NCI-H2196 (cell line): ENCODE results near the gene TJP1.
"Not testable (repeated sequence)": the region's sequence is repeated elsewhere in the genome, so short reads cannot be mapped to it uniquely, and the experiment has no call there.

ENCODE experiments used
- DNase-seq: peaks from one replicate; lab custom pipeline; 2025; ENCODE audit not compliant: unreplicated experiment; lab: John Stamatoyannopoulos, UW

Gene TJP1

DNA sequence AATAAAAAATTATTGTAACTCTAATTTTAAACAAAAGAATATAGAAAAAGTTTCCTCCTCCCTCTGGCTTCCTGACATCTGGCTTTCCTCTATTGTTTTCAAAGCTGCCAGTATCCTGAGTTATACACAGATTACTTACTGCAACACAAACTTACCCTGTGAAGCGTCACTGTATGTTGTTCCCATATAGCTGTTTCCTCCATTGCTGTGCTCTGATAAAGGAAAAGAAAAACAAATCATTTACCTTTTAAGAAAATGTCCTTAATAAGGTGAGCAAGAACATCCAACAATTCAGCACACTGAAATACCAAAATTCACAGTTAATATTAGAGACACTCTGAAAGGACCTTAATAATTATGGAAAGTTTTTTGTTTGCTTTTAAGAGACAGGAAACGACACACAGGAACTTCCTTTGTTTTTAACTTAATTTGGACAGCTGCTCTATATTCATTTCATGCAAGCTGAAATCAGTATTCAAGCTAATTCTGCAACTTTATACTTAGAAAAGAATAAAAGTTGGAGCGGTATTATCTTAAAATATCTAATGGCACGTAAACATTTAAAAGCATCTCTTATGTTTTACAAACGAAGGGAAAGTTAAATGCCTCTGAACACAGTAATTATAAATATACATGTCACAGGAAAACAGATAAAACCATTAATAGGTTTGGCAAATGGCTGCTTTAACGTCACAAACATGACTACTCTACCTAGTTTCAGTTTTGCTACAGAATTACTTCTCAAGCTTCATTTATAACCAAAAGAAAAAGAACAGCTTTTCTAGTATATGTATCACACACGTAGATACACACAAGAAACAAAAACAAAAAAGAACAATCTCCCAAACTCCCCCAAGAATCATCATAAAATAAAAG is 21.5 kb downstream of the TJP1 start:
- no peak for DNase-seq

DNA sequence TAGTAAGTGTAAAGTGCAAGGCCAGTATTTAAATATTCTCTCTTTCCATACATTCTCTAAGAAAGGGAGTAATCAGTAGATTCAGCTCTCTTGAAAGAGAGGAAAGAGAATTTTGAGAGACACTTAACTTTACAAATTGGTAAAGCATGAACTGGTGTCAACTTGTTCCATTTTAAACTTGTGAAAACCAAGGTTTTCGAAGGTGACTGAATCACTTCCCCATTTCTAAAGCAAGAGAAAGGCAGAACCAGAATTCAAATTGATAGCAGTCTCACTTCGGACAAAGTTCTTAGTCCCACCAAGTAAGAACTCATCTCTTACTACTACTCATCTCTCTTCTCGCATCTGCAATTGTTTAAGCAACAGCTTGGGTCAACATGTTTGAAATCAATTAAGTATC is 22.4 kb downstream of the TJP1 start:
- no peak for DNase-seq

DNA sequence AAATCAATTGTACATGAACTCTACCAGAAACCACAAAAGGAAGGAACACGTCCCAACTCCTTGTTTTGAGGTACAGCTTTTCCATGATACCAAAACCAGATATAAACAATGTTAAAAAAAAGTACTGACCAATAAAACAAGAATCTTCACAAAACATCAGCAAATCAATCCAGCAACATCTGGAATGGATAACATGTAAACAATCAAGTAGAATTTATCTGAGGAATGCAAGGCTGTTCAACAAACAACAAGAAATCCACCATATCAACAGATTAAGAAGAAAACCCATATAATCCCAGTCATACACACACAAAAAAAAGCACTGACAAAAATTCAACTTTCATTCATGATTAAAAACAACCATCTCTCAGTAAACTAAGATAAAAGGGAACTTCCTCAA is 26.7 kb downstream of the TJP1 start:
- no peak for DNase-seq

DNA sequence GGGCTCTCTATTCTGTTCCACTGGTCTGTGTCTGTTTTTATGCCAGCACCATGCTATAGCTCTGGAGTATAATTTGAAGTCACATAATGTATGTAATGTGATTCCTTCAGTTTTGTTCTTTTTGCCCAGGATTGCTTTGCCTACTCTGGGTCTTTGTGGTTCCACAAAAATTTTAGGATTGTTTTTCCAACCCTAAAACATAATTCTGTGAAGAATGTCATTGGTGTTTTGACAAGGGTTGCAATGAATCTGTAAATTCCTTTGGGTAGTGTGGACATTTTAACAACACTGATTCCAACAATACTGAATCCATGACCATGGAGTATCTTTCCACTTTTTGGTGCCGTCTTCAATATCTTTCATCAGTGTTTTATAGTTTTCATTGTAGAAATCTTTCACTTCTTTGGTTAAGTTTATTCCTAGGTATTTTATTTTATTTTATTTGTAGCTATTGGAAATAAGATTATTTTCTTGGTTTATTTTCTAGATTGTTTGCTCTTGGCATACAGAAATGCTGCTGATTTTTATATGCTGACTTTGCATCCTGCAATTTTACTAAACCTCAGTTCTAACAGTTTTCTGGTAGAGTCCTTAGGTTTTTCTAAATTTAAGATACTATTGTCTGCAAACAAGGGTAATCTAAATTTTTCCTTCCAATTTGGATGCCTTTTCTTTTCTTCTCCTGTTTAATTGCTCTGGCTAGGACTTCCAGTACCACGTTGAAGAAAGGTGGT is 29.7 kb downstream of the TJP1 start:
- no peak for DNase-seq

DNA sequence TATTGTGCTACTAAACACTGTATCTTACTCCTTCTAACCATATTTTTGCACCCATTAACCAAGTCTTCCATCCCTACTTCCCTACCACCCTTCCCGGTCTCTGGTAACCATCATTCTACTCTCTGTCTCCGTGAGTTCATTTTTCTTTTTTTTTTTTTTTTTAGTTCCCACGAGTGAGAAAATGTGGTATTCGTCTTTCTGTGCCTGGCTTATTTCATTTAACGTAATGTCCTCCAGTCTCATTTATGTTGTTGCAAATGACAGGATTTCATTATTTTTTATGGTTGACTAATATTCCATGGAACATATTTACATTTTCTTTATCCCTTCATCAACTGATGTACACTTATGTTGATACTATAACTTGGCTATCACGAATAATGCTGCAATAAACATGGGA is 31.7 kb downstream of the TJP1 start:
- DNase-seq = no peak

DNA sequence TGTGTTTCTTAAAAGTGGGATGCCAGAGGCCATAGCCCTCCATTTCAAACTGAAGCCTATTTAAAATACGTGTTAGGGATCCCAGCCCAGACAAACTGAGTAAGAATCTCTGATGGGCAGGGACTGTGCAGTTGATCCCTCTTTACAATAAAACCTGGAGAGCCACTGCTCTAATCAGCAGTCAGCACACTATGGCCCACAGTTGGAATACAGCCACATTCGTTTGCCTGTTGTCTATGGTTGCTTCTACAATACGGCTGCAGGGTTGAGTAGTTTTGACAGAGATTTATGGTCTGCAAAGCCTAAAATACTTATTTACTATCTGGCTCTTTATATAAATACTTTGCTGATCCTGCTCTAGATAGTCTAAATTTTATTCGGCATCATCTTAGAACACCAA is 32.4 kb downstream of the TJP1 start:
- no peak for DNase-seq

DNA sequence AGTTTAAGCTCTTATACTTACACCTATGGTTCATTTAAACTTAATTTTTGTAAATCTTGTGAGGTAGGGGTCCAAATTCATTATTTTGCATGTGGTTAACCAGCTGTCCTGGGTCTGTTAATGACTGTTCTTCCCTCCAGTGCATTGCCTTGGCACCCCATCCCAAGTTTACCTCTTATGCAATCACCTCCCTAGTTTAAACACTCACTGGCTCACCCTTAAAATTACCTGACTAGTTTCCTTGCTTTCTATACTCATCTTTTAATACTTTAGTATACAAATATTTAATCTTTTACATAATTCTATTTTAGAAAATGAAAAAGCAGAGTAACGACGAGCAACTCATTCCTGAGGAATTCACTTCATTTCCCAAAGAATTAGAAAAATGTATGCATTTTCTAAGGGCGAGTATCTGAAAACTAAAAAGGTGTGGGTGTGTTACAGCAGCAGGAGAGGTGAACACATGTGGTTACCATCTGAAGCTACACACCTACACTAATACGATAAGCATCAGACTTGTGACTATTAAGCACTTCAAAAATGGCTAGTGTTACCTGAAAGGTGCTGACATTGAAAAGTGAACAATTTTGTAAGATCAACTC is 33.7 kb downstream of the TJP1 start:
- DNase-seq = no peak

DNA sequence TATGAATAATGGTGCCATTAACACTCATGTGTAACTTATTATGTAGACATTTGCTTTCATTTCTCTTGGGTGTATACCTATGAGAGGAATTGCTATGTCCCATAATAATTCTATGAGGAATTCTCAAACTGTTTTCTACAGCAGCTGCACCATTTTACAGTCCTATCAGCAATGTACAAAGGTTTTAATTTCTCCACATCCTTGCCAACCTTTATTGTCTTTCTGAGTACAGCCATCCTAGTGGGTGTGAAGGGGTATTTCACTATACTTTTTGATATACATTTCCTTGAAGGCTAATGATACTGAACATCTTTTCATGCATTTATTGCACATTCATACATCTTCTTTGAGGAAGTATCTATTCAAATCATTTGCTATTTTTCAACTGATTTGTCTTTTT is 34.5 kb downstream of the TJP1 start:
- DNase-seq = no peak

DNA sequence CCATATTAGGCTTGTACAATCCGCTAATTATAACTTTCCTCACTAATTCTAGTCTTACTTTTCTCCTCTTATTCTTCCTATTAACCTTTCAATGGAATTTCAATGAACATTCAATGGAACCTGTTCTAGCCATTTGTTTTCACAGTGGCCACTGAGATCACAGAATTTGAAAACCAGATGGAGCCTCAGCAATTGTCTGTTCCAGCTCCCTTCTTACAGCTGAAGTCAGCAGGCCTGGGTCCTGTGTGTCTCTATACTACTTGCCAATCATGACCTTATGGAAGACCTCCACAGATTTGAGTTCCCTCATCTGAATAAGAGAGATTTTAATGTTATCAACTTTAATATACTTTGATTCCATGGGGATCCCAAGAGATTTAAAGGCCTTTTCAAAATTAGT is 36.6 kb downstream of the TJP1 start:
- DNase-seq = no peak

DNA sequence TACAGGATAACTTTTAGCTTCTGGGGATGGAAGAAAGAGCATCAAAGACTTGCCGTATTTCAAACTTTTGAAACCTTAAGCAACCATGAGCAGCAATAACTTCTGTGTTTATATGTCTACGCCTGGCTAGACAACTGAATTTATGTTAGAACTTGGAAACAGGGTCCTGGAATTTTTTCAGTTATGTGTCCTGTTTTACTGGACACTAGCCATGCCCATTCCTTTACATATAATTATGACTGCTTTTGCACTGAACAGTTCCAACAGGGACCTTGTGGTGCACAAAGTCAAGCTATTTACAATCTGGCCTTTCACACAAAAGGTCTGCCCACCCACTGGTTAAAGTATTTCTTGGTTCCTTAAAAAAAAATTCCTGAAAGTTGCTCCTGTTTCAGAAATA is 37.1 kb downstream of the TJP1 start:
- DNase-seq = no peak

DNA sequence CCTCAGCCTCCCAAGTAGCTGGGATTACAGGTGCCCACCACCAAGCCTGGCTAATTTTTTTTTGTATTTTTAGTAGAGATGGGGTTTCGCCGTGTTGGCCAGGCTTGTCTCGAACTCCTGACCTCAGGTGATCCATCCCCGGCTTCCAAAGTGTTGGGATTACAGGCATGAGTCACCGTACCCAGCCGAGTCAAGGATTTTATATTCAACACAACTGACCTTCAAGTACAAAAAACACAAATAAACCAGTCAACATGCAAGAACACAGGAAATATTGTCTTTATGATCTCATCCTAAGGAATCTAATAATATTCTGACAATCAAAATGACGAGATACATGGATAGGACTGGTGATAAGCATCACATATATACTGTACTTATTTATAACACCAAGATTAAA is 37.9 kb downstream of the TJP1 start:
- no peak for DNase-seq

DNA sequence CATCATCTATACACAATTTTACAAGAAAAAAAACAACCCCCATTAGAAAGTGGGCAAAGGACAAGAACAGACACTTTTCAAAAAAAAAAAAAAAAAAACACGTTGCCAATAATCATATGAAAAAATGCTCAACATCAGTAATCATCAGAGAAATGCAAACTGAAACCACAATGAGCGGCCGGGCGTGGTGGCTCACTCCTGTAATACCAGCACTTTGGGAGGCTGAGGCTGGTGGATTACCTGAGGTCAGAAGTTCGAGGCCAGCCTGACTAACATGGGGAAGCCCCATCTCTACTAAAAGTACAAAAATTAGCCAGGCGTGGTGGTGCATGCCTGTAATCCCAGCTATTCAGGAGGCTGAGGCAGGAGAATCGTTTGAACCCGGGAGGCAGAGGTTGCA is 39.5 kb downstream of the TJP1 start:
- DNase-seq = not testable (repeated sequence)

DNA sequence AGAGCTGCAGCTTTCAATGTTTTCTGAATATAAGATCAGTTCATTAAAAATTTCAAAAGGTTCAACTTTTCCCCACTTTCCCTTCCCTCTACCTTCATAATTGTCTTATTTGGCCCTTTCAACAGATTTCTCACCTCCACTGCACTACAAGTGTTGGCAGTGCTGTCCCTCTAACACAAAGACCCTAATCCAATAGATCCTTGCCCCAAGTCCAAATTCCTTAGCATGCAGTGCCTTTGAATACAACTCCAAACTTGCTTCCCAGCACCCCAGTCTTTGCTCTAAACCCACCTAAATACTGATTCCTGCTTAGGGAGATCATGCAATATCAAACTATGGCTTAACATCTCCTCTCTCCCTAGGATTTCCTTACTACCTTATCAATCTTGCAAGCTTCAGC is 43.9 kb downstream of the TJP1 start:
- DNase-seq = no peak

DNA sequence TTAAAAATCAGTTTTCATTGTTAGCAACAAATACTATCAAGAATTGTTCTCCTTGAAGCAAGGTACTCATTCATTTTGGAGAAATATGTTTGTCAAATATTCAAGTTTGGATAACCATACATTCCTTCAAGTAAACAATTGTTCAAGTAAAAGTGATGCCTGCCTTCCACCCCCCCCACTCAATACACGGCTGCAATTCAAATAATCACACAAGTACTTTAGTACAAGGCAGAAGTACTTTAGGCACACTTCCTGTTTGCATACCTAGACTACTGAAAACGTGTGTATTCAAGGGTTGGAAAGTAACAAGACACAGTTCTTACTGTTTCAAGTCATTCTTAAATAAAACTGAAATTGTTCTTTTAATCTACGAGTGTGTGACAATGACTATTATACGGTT is 45.4 kb downstream of the TJP1 start:
- no peak for DNase-seq

DNA sequence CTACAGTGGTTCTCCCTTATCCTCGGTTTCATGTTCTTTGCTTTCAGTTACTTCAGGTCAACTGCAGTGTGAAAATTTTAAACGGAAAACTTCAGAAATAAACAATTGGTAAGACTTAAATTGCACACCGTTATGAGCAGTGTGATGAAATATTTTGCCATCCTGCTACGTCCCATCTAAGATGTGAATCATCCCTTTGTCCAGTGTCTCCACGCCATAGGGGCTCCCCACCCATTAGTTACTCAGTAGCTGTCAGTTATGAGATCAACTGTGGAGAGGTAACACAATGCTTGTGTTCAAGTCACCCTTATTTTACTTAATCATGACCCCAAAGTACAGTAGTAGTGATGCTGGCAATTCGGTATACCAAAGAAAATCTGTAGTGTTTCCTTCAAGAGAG is 47.4 kb downstream of the TJP1 start:
- no peak for DNase-seq

DNA sequence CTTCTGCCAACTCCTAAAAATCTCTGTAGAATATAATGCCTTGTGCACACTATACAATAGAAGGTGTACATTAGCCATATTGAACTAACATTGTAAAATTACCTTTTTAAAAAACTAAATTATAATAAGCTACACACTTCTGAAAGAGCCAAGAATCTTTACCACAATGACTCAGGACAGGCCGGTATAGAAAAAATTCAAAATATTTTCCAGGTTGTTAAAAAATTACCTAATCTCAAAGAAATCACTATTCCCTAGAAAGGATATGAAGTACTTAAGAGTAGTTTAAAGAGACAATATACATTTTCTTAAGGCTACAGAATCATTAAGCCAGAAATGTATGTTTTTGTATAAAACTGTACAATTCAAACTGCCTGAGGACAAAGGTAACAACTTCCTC is 48.5 kb downstream of the TJP1 start:
- no peak for DNase-seq

DNA sequence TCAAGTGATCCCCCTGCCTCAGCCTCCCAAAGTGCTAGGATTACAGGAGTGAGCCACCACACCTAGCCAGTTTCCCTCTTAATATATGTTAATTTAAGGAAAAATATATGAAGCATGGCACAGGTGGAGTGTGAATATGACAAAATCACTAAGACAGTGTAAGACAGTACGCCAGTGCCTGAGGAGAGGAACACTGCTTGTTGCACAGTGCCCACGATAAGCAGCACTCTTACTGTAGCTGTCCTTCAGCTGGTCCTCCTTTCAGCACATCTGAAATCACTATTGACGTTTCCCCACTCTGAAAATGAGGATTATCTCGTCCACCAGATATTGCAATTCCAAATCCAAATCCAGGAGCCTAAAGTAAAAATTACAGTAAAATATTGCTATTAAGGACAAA is 49.3 kb downstream of the TJP1 start:
- no peak for DNase-seq

DNA sequence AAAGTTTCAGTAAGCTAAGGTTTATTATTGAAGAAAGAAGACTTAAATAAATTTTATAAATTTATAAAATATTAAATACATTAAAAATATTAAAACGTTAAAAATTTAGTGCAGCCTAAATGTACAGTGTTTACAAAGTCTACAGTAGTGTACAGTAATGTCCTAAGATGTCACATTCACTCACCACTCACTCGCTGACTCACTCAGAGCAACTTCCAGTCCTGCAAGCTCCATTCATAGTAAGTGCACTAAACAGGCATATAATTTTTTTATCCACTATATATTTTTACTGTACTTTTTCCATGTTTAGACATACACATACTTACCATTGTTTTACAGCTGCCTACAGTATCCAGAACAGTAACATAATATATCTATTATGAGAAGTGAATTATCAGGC is 51.5 kb downstream of the TJP1 start:
- DNase-seq = no peak

DNA sequence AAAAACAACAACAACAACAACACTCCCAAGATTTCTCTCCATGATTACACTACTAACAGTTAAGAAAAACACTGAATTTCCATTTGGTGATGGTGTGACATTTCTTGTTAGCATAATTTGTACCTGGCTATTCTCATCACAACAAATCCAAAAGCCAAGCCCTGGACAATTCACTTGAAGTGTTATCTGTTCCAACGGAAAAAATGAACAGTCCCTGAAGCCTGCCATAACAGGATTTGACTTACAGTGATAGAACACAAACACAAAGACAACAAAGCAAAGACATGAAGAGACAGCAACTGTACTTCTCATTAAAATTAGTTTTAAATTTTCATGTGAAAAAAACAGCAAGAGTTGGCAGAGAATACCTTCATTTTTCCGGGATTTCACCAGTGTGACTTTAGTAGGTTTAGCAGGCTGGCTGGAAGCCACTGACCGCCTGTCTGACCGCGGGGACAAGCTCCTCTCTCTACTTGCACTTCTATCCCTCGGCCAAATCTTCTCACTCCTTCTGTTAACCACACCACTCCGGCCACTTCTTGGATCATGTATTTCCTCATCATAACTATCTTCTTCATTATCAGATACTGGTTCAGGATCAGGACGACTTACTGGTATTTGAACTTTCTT is 56.3 kb downstream of the TJP1 start:
- DNase-seq = no peak

DNA sequence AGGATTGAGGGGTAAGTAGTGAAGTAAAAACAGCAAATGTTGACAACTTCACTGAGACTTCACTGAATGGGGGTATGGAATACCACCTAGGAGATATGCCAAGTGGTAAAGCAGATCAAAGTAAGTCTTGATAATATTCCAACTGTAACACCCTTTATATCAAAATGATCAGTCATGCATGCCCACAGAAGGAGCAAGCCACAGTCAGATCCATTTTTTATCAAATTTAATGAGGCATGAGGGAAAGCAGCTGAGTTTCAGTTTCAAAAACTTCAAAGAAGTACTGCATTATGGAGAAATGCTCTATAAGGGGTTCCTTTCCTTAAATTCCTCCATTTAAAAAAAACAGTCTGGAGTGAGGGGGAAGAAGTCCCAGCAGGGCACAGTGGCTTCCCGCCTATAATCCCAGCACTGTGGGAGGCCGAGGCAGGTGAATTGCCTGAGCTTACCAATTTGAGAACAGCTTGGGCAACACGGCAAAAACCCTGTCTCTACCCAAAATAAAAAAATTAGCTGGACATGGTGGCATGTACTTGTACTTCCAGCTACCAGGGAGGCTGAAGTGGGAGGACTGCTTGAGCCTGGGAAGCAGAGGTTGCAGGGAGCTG is 56.9 kb downstream of the TJP1 start:
- DNase-seq = no peak

DNA sequence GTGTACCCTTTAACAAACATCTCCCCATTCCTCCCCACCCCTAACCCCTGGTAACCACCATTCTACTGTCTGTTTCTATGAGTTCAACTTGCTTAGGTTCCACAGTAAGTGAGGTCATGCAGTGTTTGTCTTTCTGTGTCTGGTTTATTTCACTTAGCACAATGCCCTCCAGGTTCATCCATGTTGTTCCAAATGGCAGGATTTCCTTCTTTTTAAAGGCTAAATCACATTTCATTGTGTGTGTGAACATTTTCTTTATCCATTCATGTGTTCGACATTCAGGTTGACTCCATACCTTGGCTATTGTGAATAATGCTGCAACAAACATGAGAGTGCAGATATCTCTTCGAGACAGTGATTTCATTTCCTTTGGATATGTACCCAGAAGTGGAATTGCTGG is 62.7 kb downstream of the TJP1 start:
- DNase-seq = no peak
